ENCODE data around the gene COPA. TPM values are rescaled to one million over a fixed set of nuclear protein-coding genes. Genes with fewer than 3 reads are reported as not detected.
A peak's percentile ranks its signal among the peaks of the same experiment; 100 is the strongest.

The COPA gene
- polyA plus RNA-seq, 3 donors, result 76.7 to 199 (median 195) TPM

GRCh38 chr1:160358073-160358472, 15.0 kb upstream of the COPA start:
- Histone ChIP-seq H3K4me3 (replicated peaks in 1 of 3; ENCODE audit: low read depth in 2 of 3, low read length in 3 of 3) (no peak overlapping the region), H3K27me3 (ENCODE audit: control insufficient read depth in 2 of 2, insufficient read depth in 2 of 2, low read length in 2 of 2) (no peaks in the 10 kb centered on the region), H3K4me1 (ENCODE audit: control insufficient read depth in 1 of 2, insufficient read depth in 2 of 2, low read length in 2 of 2) (no peaks in the 10 kb centered on the region), H2AFZ (ENCODE audit: insufficient read depth, low read depth, low read length, poor library complexity, severe bottlenecking) (no peak overlapping the region), H3K9me3 (replicated peaks in 1 of 2; ENCODE audit: control insufficient read depth in 1 of 2, insufficient read depth in 1 of 2, low read length in 2 of 2) (no peaks in the 10 kb centered on the region), H4K20me1 (ENCODE audit: insufficient read depth, low read length) (peaks cover 34% of the 10 kb centered on the region), H3K9ac (ENCODE audit: insufficient read depth, low read length, poor library complexity, severe bottlenecking) (no peak overlapping the region), H3K36me3 (replicated peaks in 1 of 2; ENCODE audit: control insufficient read depth in 1 of 2, insufficient read depth in 2 of 2, low read length in 2 of 2) (peaks cover 70 to 88% of the 10 kb centered on the region in 2 donors), H3K79me2 (ENCODE audit: insufficient read depth, low read length) (no peaks in the 10 kb centered on the region), H3K27ac (ENCODE audit: low read depth in 1 of 2, low read length in 2 of 2) (no peak overlapping the region), H3K4me2 (replicated peaks; ENCODE audit: extremely low read depth, low read length, poor library complexity, severe bottlenecking) (no peak overlapping the region)
- H3K36me3 Mint-ChIP-seq, result peaks cover 79 to 84% of the 10 kb centered on the region in 2 donors
- H3K27ac Mint-ChIP-seq, result peak overlapping the region in 1 of 7 donors; percentile 73
- TF ChIP-seq CTCF (IDR thresholded peaks at IDR 0.05), result no peak
- DNase-seq, result no peak
- 92% methylated on average over 4 of the region's 4 CpGs for WGBS (ENCODE audit: insufficient coverage)
- peaks cover 0 to 3% (median 2%) of the 10 kb centered on the region in 3 donors for H3K27me3 Mint-ChIP-seq (ENCODE audit: low read depth in 3 of 3)
- intact Hi-C loops (cut with micrococcal nuclease), result no loop called here
- H3K4me3 Mint-ChIP-seq, result no peak overlapping the region
- peaks cover 0 to 1% (median 0%) of the 10 kb centered on the region in 7 donors for H3K9me3 Mint-ChIP-seq
- H3K4me1 Mint-ChIP-seq, result peaks cover 6% of the 10 kb centered on the region

DNA sequence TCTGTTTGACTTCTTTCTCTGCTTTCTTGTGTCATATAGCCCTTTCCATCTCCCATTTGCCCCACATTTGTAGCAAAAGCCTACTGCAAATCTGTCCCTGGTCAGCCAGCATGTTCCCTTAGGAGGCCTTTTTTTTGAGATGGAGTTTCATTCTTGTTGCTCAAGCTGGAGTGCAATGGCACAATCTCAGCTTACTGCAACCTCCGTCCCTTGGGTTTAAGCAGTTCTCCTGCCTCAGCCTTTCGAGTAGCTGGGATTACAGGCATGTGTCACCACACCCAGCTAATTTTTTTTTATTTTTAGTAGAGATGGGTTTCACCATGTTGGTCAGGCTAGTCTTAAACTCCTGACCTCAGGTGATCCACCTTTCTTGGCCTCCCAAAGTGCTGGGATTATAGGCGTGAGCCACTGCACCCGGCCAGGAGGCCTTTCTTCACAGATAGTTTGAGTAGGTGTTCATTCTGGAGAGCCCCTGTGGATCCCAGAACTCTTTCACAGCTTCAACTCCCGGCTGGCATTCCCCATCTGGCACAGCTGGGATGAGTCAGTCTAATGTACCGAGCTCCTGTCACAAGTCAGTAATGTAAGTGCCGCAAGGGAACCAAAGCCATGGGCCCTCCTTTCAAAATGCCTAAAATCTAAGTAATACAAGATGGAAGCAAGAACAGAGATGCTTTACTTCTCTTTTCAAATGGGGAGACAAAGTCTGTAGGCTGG, 14.4 kb upstream of the COPA start:
- no peak overlapping the region for H3K4me3 Mint-ChIP-seq
- Histone ChIP-seq H3K27me3 (ENCODE audit: control insufficient read depth in 2 of 2, insufficient read depth in 2 of 2, low read length in 2 of 2) (no peaks in the 10 kb centered on the region), H4K20me1 (ENCODE audit: insufficient read depth, low read length) (peaks cover 37% of the 10 kb centered on the region), H3K36me3 (replicated peaks in 1 of 2; ENCODE audit: control insufficient read depth in 1 of 2, insufficient read depth in 2 of 2, low read length in 2 of 2) (peaks cover 77 to 94% of the 10 kb centered on the region in 2 donors), H2AFZ (ENCODE audit: insufficient read depth, low read depth, low read length, poor library complexity, severe bottlenecking) (no peak overlapping the region), H3K27ac (ENCODE audit: low read depth in 1 of 2, low read length in 2 of 2) (no peak overlapping the region), H3K4me1 (ENCODE audit: control insufficient read depth in 1 of 2, insufficient read depth in 2 of 2, low read length in 2 of 2) (no peaks in the 10 kb centered on the region), H3K79me2 (ENCODE audit: insufficient read depth, low read length) (no peaks in the 10 kb centered on the region), H3K4me3 (replicated peaks in 1 of 3; ENCODE audit: low read depth in 2 of 3, low read length in 3 of 3) (no peak overlapping the region), H3K9me3 (replicated peaks in 1 of 2; ENCODE audit: control insufficient read depth in 1 of 2, insufficient read depth in 1 of 2, low read length in 2 of 2) (no peaks in the 10 kb centered on the region), H3K4me2 (replicated peaks; ENCODE audit: extremely low read depth, low read length, poor library complexity, severe bottlenecking) (no peak overlapping the region), H3K9ac (ENCODE audit: insufficient read depth, low read length, poor library complexity, severe bottlenecking) (no peak overlapping the region)
- peaks cover 0 to 1% (median 0%) of the 10 kb centered on the region in 7 donors for H3K9me3 Mint-ChIP-seq
- 93% methylated on average over 3 of the region's 7 CpGs for WGBS (ENCODE audit: insufficient coverage)
- peaks cover 4% of the 10 kb centered on the region for H3K4me1 Mint-ChIP-seq
- H3K36me3 Mint-ChIP-seq, result peaks cover 86 to 91% of the 10 kb centered on the region in 2 donors
- intact Hi-C loops (cut with micrococcal nuclease), result no loop called here
- no peak for DNase-seq
- TF ChIP-seq CTCF (IDR thresholded peaks at IDR 0.05), result no peak
- peaks cover 0 to 3% (median 1%) of the 10 kb centered on the region in 3 donors for H3K27me3 Mint-ChIP-seq (ENCODE audit: low read depth in 3 of 3)
- peak overlapping the region in 2 of 7 donors; percentile 67 to 68 for H3K27ac Mint-ChIP-seq
